IMR-90 (cell line): ENCODE data around the gene OR7C1.

Experiments used
- BHLHE40 ChIP-seq: fragments of 150-350 bp; IDR thresholded peaks from 2 replicates; pipeline ENCODE4 v1.6.1; 2016; ENCODE audit warnings: mild to moderate bottlenecking, low read depth, low read length
- CEBPB ChIP-seq: IDR thresholded peaks from 2 replicates; pipeline ENCODE4 v1.6.1; 2012; ENCODE audit warnings: low read depth, low read length, improper control_type of control experiment
- FOS ChIP-seq: fragments of 150-350 bp; IDR thresholded peaks from 2 replicates; pipeline ENCODE4 v1.6.1; 2016; ENCODE audit warnings: low read depth, low read length
- MAZ ChIP-seq: IDR thresholded peaks from 2 replicates; pipeline ENCODE4 v1.6.1; 2012; ENCODE audit warnings: low read depth, mild to moderate bottlenecking, low read length, improper control_type of control experiment, moderate library complexity, borderline replicate concordance
- MXI1 ChIP-seq: IDR thresholded peaks from 2 replicates; pipeline ENCODE4 v1.6.1; 2012; ENCODE audit warnings: low read depth, mild to moderate bottlenecking, low read length, moderate library complexity, borderline replicate concordance
- POLR2A ChIP-seq: IDR thresholded peaks from 2 replicates; pipeline ENCODE4 v1.6.1; 2012; ENCODE audit warnings: mild to moderate bottlenecking, low read depth, low read length
- RAD21 ChIP-seq: IDR thresholded peaks from 2 replicates; pipeline ENCODE4 v1.6.1; 2012; ENCODE audit warnings: low read length, improper control_type of control experiment
- RCOR1 ChIP-seq: IDR thresholded peaks from 2 replicates; pipeline ENCODE4 v1.6.1; 2012; ENCODE audit warnings: mild to moderate bottlenecking, low read length, improper control_type of control experiment; ENCODE audit not compliant: insufficient replicate concordance
- RFX5 ChIP-seq: IDR thresholded peaks from 2 replicates; pipeline ENCODE4 v1.8.0; 2012; ENCODE audit warnings: low read depth, mild to moderate bottlenecking, low read length, moderate library complexity
- TF ChIP-seq, protein P1 (sequence below): conservative IDR thresholded peaks from 2 replicates; pipeline ENCODE4 v1.5.1; 2012; ENCODE audit warnings: mild to moderate bottlenecking, low read depth, low read length, improper control_type of control experiment
- TF ChIP-seq, protein P2 (sequence below): fragments of 150-350 bp; IDR thresholded peaks from 2 replicates; pipeline ENCODE4 v1.6.1; 2017; ENCODE audit warnings: mild to moderate bottlenecking, antibody characterized with exemption, low read length, low read depth
- TF ChIP-seq, protein P3 (sequence below): fragments of 150-350 bp; IDR thresholded peaks from 2 replicates; pipeline ENCODE4 v1.6.1; 2016; ENCODE audit warnings: low read depth, mild to moderate bottlenecking, low read length, moderate library complexity, borderline replicate concordance

DNA sequence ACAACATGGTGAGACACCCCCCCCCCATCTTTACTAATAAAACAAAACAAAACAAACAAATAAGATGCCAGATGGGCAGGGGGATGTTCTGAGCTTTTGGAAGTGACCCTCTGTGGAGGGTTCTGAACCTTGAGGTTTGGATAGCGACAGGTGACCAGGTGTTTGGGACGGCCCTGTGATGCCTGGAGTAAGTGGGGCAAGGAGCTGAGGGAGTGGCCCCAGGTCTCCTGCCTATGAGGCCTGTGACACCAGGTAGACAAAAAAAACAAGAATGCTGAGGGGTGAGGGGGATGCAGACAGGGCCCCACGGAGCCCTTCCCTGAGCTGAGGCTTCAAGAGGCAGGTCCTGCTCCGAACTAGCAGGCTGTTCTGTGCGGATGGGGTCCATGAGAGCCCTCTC is 65.8 kb downstream of the OR7C1 start:
- TF ChIP-seq, protein P1, sequence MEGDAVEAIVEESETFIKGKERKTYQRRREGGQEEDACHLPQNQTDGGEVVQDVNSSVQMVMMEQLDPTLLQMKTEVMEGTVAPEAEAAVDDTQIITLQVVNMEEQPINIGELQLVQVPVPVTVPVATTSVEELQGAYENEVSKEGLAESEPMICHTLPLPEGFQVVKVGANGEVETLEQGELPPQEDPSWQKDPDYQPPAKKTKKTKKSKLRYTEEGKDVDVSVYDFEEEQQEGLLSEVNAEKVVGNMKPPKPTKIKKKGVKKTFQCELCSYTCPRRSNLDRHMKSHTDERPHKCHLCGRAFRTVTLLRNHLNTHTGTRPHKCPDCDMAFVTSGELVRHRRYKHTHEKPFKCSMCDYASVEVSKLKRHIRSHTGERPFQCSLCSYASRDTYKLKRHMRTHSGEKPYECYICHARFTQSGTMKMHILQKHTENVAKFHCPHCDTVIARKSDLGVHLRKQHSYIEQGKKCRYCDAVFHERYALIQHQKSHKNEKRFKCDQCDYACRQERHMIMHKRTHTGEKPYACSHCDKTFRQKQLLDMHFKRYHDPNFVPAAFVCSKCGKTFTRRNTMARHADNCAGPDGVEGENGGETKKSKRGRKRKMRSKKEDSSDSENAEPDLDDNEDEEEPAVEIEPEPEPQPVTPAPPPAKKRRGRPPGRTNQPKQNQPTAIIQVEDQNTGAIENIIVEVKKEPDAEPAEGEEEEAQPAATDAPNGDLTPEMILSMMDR, result no peak
- no peak for TF ChIP-seq RAD21
- TF ChIP-seq POLR2A, result no peak
- TF ChIP-seq RFX5, result no peak
- no peak for TF ChIP-seq RCOR1
- TF ChIP-seq MXI1, result no peak
- TF ChIP-seq, protein P2, sequence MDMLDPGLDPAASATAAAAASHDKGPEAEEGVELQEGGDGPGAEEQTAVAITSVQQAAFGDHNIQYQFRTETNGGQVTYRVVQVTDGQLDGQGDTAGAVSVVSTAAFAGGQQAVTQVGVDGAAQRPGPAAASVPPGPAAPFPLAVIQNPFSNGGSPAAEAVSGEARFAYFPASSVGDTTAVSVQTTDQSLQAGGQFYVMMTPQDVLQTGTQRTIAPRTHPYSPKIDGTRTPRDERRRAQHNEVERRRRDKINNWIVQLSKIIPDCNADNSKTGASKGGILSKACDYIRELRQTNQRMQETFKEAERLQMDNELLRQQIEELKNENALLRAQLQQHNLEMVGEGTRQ, result no peak
- no peak for TF ChIP-seq MAZ
- TF ChIP-seq CEBPB, result no peak
- TF ChIP-seq, protein P3, sequence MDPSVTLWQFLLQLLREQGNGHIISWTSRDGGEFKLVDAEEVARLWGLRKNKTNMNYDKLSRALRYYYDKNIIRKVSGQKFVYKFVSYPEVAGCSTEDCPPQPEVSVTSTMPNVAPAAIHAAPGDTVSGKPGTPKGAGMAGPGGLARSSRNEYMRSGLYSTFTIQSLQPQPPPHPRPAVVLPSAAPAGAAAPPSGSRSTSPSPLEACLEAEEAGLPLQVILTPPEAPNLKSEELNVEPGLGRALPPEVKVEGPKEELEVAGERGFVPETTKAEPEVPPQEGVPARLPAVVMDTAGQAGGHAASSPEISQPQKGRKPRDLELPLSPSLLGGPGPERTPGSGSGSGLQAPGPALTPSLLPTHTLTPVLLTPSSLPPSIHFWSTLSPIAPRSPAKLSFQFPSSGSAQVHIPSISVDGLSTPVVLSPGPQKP, result no peak
- TF ChIP-seq FOS, result no peak
- TF ChIP-seq BHLHE40, result no peak
